ENCODE data around the gene MAN1B1.

Gene MAN1B1

GRCh38 chr9:137049544-137050449 lies 37.0 kb upstream of the MAN1B1 start:
- DNase-seq (ENCODE audit: extremely low read depth, low read depth) = no peak
- TF ChIP-seq CTCF (IDR thresholded peaks at IDR 0.05; ENCODE audit: low read depth, low read length) = peak; percentile 47

- TF ChIP-seq CTCF (IDR thresholded peaks at IDR 0.05; ENCODE audit: low read depth, low read length) = no peak
- no peak for DNase-seq (ENCODE audit: extremely low read depth, low read depth)
These were observed 36.2 kb upstream of the MAN1B1 start for GRCh38 chr9:137050570-137050969.

- no peak for TF ChIP-seq CTCF (IDR thresholded peaks at IDR 0.05; ENCODE audit: low read depth, low read length)
- no peak for DNase-seq (ENCODE audit: extremely low read depth, low read depth)
These were observed 35.5 kb upstream of the MAN1B1 start for GRCh38 chr9:137051145-137051724.

GRCh38 chr9:137052293-137052692 lies 34.5 kb upstream of the MAN1B1 start:
- no peak for TF ChIP-seq CTCF (IDR thresholded peaks at IDR 0.05; ENCODE audit: low read depth, low read length)
- no peak for DNase-seq (ENCODE audit: extremely low read depth, low read depth)

- no peak for DNase-seq (ENCODE audit: extremely low read depth, low read depth)
- no peak for TF ChIP-seq CTCF (IDR thresholded peaks at IDR 0.05; ENCODE audit: low read depth, low read length)
These were observed 33.5 kb upstream of the MAN1B1 start for GRCh38 chr9:137052998-137053943.

GRCh38 chr9:137053944-137054931 lies 32.5 kb upstream of the MAN1B1 start, which contains the start of gene ENTPD2:
ENTPD2 (minus strand) TSS chr9:137054061; CDS start chr9:137053997, 64 bp downstream.
- no peak for TF ChIP-seq CTCF (IDR thresholded peaks at IDR 0.05; ENCODE audit: low read depth, low read length)
- no peak for DNase-seq (ENCODE audit: extremely low read depth, low read depth)
